T-helper 2 cell (primary cell): ENCODE measurements around the gene UTP14C.
A peak's percentile ranks its signal among the peaks of the same experiment; 100 is the strongest.
"Not testable (repeated sequence)": the region's sequence is repeated elsewhere in the genome, so short reads cannot be mapped to it uniquely, and the experiment has no call there.

Source experiments
- DNase-seq, 5 experiments: peaks; one replicate each; pipeline versions ENCODE4 v3.0.0 to v3.0.0-alpha.2; 2012 to 2022

Gene UTP14C

DNA sequence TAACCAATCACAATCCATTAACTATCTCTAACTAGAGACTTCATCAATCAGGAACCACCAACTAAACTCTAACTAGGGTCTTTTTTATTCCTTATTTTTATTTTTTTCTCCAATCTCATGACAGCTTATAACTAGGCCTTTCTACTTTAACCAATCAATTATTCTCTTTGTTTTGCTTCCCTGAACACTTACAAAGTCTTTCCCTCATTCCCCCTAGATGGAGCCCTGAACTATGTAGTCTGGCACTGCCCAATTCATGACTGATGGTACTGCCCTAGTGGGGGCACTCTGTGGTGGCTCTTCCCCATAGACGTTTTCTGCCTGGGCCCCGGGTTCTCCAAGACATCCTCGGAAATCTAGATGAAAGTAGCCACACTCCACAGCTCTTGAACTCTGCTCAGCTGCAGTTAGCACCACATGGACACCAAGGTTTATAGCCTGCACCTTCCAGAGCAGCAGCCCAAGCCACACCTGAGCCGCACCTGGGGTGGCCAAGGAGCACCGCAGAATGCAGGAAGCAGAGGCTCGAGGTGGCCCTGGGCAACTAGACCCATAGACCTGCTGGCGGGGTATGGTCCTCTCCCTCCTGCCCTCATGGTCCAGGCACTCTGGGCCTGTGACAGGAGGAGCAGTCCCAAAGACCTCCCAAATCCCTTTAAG is 19.9 kb upstream of the UTP14C start:
- DNase-seq, result no peak

DNA sequence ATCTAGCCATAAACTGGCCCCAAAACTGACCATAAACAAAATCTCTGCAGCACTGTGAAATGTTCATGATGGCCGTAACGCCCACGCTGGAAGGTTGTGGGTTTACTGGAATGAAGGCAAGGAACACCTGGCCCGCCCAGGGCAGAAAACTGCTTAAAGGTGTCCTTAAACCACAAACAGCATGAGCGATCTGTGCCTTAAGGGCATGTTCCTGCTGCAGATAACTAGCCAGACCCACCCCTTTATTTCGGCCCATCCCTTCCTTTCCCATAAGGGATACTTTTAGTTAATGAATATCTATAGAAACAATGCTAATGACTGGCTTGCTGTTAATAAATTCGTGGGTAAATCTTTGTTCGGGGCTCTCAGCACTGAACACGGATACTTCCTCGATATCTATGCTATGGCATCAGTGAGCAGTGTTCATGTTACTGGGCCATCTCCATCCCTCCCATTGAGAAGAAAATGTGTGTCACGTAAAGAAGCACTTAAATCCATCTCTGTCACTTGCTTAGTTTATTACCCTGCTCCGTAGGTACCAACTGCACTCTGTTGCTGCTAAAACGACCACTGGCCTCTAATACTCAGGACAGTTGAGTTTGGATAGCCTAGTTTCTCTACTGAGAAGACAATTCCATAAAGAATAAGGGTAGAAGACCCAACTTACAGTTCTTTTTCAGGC is 18.5 kb upstream of the UTP14C start:
- no peak for DNase-seq

DNA sequence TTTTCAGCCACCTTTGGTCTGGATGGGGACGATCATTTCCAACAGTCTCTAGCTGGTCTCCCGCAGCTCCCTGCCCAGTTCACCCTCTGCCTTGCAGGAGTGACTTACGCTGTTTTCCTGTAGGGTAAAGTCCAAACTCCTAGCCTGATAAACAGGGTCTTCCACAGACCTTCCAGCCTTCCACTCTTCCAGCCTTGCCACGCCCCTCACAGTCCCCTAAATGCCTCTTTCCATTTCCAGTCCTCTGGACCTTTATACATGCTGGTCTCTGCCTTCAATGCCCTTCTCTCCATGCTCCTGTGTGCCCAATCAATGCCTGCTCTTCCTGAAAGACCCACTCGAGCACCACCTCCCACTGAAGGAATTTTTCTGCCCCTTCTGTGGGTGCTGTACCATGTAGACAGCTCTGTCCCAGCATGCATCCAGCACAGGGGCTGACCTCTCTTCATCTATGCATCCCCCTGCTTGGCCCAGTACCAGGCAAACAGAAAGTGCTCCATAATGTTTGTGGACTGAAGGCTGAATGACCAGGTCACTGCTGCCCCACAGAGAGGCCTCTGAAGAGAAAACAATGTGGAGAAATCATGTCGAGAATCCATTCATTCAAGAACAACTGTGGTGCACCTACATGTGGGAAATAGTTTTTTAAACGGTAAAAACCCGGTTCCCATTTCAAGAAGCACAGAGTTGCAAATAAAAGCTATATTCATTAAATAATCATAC is 17.8 kb upstream of the UTP14C start:
- DNase-seq, result no peak

DNA sequence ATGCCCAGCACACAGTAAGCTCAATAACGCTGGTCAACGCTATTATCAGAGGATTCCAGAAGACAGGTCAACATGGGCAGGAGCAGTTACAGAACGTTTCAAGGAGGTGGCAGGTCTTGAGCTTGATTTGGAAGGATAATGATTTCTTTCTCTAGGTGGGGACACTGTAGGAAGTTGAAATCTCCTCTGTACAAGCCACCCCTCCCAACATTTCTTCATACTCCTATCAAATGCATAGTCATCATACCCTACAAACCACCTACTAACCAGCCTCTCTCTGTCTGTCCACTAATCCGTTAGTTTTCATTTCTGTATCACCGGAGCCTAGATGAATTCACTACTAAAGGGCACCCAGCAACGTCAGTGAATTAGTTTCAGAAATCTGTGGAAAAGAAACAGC is 14.5 kb upstream of the UTP14C start:
- DNase-seq, result no peak

DNA sequence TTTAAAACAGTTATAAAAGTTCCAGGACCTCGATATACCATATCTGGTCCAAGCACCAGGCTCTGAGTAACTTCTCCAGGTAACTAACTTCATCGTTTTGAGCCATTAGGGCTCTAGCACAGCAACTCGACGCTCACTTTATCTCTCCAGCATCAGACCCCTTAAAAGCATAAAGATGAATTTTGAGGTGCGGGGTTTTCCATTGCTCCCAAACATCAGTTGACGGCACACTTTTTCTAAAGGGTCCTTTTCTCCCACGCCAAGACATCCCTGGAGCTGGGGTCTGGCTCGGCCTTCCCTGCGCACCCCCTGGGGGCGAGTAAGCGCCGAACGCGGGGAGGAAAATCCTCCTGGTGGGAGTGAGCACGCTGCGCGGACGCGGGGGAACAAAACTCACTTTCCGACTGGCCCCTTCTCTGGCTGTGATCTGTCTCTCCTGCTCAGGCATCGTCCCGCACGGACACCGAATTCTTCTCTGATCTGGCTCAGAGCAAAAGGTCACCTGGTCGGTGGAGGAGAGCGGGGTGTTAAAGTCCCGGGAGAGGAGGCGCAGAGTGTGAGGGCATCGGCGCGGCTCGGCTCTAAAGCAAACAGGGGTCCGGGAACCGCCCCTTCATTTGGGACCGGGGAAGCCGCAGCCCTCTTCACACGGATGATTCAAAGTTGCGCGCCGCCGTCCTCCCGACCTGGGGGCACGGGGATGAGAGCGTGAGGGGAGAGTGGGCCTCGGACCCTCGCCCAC is 13.4 kb upstream of the UTP14C start, which contains the start of gene ATP7B:
Gene ATP7B (minus strand): TSS at position 561 of the 742 bp plus-strand sequence. CDS start 113 bp downstream, at position 448.
- DNase-seq, result peak in 3 of 5 experiments; percentile 15 to 30 (median 16)

DNA sequence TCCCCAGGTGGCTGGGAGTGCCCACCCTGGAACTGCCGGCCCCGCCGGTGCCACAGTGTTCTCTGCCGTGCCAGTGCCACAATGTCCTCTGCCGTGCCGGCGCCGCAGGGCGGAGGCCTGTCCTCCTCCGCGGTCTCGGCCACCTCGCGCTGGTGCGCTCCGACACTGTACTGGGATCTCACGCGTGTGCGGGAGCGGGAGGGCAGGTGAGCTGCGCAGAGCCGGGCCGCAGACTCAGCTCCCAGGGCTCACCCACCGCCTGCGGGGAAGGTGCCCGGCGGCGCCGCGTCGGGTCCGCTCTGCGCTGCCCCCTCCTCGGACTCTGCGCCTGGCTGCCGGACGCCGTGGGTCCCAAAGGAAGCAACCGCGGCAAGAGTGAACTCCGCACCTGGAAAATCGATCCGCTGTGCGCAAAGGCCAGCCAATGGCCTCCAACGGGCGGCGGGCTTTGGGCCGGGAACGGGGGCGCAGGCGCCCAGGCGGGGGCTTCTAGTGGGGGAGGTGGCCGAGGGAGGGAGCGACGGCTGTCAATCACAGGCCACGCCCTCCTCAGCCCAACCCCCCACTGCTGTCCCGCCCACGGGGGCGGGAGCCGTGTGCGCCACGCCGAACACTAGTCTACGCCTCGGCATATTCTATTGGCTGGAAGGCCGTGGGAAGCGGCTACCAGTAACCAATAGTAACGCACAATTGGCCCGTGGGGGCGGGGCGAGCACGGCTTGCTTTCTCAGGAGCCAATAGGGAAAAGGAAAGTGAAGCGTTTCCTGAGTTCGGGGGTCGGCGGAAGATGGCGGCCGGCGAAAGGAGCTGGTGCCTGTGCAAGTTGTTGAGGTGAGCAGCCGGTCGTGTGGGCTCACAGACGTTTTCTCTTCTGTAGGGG is 12.6 kb upstream of the UTP14C start, which contains the start of gene ALG11:
Gene ALG11 (plus strand): TSS at position 767 of the 880 bp plus-strand sequence. CDS start 21 bp downstream, at position 788.
- peak; percentile 98 to 100 (median 99) for DNase-seq

DNA sequence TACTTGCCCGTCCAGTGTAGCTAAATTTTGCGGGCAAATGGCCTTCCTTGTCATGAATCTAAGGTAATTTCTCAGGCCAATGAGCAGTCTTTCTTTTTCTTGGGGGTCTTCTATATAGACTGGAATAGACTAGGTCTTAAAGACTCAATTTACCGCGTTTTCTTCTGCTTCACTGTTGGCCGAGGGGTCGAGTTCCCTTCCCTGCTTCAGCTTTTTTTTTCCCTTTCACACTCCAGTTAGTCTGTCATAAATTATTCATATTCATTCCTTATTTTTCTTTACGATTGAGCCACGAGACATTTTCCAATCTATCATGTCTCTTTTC is 12.0 kb upstream of the UTP14C start:
- no peak for DNase-seq

DNA sequence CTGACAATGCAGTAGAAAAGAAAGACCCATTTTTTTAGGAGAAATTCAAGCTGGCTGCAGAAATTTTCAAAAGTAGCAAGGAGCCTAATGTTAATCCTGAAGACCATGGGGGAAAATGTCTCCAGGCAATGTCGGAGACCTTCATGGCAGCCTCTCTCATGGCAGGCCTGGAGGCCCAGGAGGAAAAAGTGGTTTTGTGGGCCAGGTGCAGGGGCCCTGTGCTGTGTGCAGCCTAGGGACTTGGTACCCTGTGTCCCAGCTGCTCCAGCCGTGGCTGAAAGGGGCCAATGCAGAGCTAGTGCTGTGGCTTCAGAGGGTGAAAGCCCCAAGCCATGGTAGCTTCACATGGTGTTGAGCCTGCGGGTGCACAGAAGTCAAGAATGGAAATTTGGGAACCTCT is 8.2 kb upstream of the UTP14C start:
- no peak for DNase-seq

DNA sequence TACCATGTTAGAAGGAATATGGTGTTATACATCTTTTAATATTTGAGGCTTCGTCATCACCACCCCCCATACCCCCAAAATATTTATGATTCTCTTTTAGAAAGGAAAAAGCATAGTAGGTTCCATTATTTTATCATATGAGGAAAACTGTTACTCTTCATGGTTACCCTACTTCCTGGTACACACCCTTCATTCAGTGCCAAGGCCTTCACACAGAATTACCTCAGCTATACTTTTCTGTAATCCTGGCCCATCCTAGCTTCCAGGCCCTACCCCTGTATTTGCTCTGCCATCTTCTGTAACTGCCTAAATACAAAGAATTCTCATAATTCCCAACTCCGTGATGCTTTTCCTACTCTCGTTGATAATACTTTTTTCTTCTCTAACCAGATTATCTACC is 4.3 kb upstream of the UTP14C start:
- DNase-seq, result no peak

DNA sequence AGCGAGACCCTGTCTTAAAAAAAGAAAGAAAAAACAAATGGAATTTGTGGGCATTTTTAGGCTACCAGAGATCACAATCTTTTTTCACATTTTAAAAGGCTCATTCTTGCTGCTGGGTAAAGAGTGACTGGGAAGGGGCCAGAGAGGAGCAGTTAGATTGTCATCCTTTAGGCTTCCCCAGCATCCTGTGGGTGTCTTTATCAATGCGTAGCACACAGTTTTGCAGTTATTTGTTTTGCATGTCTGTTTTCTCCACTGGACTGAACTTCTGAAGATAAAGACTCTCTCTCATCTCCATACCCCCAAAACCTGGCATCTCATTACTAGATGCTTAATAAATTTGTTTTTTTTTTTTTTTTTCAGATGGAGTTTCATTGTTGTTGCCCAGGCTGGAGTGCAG is 2.1 kb upstream of the UTP14C start:
- no peak for DNase-seq

DNA sequence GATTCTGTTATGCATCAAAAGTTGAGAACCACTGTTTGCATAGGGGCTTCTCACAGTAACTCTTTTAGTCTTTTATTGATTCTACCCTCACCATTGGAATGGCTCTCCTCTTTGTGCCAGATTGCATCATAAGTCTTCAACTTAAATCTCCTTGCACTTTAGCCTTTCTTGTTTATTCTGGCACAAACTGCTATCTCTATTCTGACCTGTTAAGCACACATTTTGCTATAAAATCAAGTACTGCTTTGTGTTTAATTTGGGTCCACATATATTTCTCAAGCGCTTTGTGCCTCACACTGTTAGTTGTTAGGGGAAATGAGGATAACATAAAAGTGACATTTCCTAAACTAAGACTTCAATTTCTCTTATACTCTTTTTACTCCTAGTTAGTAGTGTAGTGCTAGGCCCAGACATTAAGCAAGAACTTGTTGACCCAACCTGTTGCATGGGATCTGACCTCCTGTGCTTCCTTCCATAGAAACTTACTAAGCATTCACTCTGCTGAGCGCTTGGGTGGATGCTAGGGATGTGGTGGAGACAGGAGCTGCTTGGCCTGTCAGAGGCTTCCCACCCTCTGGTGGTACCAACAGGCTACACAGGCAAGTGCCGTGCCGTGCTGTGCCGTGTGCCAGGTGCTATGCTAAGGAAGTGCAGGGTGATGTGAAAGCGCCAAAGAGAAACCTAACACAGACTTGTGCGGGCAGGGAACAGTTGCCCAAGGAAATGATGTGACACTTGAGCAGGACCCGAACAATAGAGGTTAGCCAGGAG is 1.2 kb downstream of the UTP14C start:
- no peak for DNase-seq

DNA sequence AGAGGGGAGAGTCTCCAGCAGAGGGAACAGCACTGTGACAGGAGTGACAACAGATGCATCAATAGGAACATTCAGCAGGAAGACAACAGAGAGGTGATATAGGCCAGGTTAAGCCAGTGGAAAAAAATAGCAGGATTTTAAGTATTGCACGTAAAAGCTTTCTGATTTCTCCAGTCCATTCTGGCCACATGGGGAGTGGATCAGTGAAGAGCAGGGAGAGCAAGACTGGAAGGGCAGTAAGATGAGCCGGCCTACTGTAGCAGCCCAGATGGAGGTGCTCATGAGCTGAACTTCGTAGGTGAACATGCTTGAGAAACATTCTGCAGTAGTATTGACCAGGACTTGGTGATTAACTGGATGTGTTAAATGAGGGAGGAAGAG is 1.7 kb downstream of the UTP14C start:
- DNase-seq, result no peak

DNA sequence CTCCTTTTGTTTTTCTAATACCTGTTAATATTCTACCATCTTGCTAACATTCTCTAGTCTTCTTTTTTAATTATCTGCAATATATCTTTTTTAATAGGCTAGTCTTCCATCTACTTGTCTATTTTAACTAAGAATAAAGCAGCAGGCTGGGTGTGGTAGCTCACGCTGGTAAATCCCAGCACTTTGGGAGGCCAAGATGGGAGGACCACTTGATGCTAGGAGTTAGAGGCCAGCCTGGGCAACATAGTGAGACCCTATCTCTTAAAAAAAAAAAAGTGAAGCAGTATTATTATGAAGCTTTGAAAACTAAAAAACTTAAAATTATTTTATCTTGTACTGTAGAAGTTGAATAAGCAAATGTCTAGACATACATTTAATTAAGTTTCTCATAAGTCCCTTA is 3.3 kb downstream of the UTP14C start:
- no peak for DNase-seq

DNA sequence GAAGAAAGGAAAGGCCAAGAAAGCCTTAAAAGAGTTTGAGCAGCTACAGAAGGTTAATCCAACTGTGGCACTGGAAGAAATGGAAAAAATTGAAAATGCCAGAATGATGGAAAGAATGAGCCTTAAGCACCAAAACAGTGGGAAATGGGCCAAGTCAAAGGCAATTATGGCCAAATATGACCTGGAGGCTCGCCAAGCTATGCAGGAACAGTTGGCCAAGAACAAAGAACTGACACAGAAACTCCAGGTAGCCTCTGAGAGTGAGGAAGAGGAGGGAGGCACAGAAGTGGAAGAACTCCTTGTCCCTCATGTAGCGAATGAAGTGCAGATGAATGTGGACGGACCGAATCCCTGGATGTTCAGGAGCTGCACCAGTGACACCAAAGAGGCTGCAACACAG is 5.1 kb downstream of the UTP14C start:
- DNase-seq, result no peak

DNA sequence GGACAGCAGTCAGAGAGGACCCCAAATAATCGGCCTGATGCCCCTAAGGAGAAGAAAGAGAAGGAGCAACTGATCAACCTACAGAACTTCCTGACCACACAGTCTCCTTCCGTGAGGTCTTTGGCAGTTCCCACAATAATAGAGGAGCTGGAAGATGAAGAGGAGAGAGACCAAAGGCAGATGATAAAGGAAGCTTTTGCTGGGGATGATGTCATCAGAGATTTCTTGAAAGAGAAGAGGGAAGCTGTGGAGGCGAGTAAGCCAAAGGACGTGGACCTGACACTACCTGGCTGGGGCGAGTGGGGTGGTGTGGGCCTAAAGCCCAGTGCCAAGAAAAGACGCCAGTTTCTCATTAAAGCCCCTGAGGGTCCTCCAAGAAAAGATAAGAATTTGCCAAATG is 5.9 kb downstream of the UTP14C start:
- DNase-seq, result not testable (repeated sequence)

DNA sequence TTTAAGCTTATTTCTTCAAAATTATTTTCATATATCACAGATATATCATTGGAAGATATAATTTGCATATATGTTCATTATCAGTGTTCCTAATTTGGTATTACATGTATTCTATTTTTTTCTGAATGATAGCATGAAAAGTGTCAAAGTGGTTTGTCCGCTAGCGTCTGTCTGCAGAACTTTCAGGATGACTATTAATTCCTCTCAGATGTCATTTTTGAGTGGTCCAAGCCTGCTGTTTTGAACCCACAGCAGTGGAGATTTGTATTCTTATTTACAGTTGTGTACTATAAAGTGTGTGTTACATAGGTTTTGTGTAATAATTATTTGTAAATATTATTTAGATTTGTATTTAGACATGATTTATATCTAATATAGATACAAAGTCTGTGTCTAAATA is 8.5 kb downstream of the UTP14C start:
- no peak for DNase-seq

DNA sequence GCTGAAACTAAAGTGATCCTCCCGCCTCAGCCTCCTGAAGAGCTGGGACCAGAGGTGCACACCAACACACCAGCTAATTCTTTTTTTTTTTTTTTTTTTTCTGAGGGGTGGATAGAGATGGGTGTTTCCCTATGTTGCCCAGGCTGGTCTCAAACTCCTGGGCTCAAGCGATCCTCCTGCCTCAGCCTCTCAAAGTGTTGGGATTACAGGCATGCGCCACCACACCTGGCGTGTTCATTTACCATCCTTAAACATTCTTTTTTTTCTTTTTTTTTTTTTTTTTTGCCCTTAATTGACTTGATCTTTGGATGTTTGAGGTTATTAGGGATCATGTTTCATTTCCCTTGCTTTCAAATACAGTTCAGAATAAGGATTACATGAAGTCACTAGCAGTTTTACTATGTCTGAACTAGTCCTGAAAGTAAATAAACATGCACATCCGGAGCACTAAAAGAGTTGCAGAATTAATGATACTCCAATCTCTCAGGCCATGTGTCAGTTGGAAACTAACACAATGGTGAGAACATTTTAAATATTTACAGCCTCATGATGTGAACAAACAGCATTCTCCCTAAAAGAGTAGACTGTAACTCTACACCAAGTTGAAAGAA is 10.2 kb downstream of the UTP14C start:
- no peak for DNase-seq

DNA sequence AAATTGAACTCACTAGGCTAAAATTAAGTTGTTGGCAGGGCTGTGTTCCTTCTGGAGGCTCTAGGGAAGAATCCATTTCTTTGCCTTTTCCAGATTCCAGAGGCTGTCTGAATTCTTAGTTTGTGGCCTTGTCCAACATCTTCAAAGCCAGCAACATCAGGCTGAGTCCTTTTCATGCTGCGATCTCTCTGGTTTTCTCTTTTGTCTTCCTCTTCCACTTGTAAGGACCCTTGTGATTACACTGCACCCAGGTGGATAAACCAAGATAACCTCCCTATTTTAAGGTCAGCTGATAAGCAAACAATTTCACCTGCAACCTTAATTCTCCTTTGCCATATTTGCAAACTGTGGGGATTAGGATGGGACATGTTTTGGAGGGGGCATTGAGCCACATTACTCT is 11.5 kb downstream of the UTP14C start:
- DNase-seq, result no peak

DNA sequence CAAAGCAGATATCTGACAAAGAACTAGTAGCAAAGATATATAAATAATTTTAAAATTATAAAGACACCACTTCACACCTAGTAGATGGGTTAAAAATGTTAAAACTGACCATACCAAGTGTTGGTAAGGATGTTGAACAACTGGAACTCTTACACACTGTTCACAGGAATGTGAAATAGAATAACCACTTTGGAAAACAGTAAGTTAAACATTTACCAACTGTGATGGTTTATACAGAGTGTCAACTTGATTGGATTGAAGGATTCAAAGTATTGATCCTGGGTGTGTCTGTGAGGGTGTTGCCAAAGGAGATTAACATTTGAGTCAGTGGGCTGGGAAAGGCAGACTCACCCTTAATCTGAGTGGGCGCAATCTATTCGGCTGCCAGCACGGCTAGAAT is 19.2 kb downstream of the UTP14C start:
- DNase-seq, result no peak

DNA sequence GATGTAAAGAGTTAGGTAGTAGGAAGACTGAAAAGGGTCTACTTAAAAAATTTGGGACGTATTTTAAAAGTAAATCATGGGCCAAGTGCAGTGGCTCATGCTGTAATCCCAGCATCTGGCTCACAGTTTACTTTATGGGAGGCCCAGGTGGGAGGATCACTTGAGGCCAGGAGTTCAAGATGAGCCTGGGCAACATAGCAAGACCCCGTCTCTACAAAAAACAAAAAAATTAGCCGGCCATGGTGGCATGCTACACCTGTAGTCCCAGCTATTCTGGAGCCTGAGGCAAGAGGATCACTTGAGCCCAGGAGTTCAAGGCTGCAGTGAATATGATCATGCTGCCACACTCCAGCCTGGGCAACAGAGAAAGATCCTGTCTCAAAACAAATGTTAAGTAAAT is 23.0 kb downstream of the UTP14C start:
- no peak for DNase-seq

DNA sequence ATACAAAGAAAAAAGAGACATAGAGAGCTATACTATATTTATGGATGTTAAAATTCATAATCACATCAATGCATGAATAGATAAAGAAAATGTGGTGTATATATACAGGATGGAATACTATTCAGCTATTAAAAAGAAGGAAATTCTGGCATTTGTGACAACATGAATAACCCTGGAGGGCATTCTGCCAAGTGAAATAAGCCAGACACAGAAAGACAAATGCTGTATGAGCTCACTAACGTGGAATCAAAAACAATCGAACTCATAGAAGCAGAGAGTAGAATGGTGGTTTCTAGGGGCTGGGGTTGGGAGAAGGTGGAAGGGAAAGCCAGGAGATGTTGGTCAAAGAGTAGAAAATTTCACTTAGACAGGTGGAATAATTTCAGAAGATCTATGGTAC is 24.0 kb downstream of the UTP14C start:
- DNase-seq, result no peak
